SU-DHL-6 (cell line): Measurements from ENCODE around the gene CMSS1.

Experiments
- H2AFZ ChIP-seq: fragments of 200-600 bp; sonication (generic); 2 replicates; pipeline ENCODE4 v1.6.1; 2014; ENCODE audit warnings: low read depth, mild to moderate bottlenecking, moderate library complexity, mixed read lengths, antibody characterized with exemption, low read length; ENCODE audit not compliant: severe bottlenecking
- H3F3A ChIP-seq: fragments of 200-600 bp; shearing (Covaris generic); 2 replicates; pipeline ENCODE4 v1.6.0; 2016; ENCODE audit warnings: antibody characterized with exemption, mild to moderate bottlenecking; ENCODE audit not compliant: insufficient read depth
- H3K27ac ChIP-seq: fragments of 200-600 bp; sonication (generic); 2 replicates; pipeline ENCODE4 v1.5.1; 2016; ENCODE audit warnings: low read depth, mild to moderate bottlenecking, low read length, moderate library complexity, mixed read lengths
- H3K27me3 ChIP-seq: fragments of 200-600 bp; sonication (generic), shearing (Covaris generic); 2 replicates; pipeline ENCODE4 v1.6.0; 2014; ENCODE audit warnings: mild to moderate bottlenecking, low read length
- H3K36me3 ChIP-seq: fragments of 200-600 bp; sonication (generic); 2 replicates; pipeline ENCODE4 v1.6.1; 2014; ENCODE audit warnings: mild to moderate bottlenecking, low read length, mixed read lengths
- H3K4me2 ChIP-seq: fragments of 300-600, 200-600 bp; shearing (Covaris generic), sonication (generic); 2 replicates; pipeline ENCODE4 v1.6.0; 2014; ENCODE audit warnings: low read length, low read depth, mild to moderate bottlenecking; ENCODE audit not compliant: poor library complexity, severe bottlenecking
- H3K4me3 ChIP-seq: fragments of 200-600 bp; sonication (generic); 2 replicates; pipeline ENCODE4 v1.5.1; 2014; ENCODE audit warnings: antibody characterized with exemption, low read length, mild to moderate bottlenecking, mixed read lengths; ENCODE audit not compliant: insufficient read depth, poor library complexity, severe bottlenecking
- H3K79me2 ChIP-seq: fragments of 200-600 bp; sonication (generic); 2 replicates; pipeline ENCODE4 v1.6.1; 2014; ENCODE audit warnings: mild to moderate bottlenecking, low read length, moderate library complexity; ENCODE audit not compliant: insufficient read depth
- H3K9ac ChIP-seq: fragments of 200-600 bp; sonication (generic); 2 replicates; pipeline ENCODE4 v1.7.0; 2014; ENCODE audit warnings: mild to moderate bottlenecking, low read length
- H3K9me2 ChIP-seq: fragments of 200-600 bp; sonication (generic); replicated peaks from 2 replicates; pipeline ENCODE4 v1.6.1; 2014; ENCODE audit warnings: low read length; ENCODE audit not compliant: insufficient read depth
- H3K9me3 ChIP-seq: fragments of 200-600 bp; sonication (generic); 2 replicates; pipeline ENCODE4 v1.6.1; 2014; ENCODE audit warnings: low read length, mixed read lengths; ENCODE audit not compliant: insufficient read depth
- H4K20me1 ChIP-seq: fragments of 200-600 bp; sonication (generic); 2 replicates; pipeline ENCODE4 v1.6.1; 2014; ENCODE audit warnings: low read depth, mild to moderate bottlenecking, antibody characterized with exemption, low read length, moderate library complexity, mixed read lengths
- EZH2phosphoT487 ChIP-seq: fragments of 200-600 bp; sonication (generic), shearing (Covaris generic); conservative IDR thresholded peaks from 2 replicates; pipeline ENCODE4 v1.6.1; 2018; ENCODE audit warnings: mild to moderate bottlenecking, antibody characterized with exemption, low read length, moderate library complexity, mixed read lengths
- TF ChIP-seq, protein P1 (sequence below): fragments of 200-600 bp; sonication (generic); IDR thresholded peaks from one replicate; pipeline ENCODE4 v1.5.1; 2017; ENCODE audit warnings: antibody characterized with exemption, mild to moderate bottlenecking, low read length, moderate library complexity; ENCODE audit not compliant: insufficient read depth, poor library complexity, severe bottlenecking

Gene CMSS1

DNA sequence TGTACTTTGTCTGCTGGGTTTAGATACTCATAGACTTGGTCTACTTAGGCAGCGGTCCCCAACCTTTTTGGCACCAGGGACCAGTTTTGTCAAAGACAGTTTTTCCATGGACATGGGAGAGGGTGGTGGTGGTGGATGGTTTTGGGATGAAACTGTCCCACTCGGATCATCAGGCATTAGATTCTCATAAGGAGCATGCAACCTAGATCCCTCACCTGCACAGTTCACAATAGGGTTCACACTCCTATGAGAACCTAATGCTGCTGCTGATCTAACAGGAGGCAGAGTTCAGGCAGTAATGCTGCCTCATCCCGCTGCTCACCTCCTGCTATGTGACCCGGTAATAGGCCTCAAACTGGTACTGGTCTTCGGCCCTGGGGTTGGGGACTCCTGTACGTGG lies 45.3 kb downstream of the CMSS1 start:
- Histone ChIP-seq H3K27me3 (no peaks in the 10 kb centered on the region), H3K4me3 (no peak overlapping the region), H3K4me2 (no peak overlapping the region), H3K9me2 (no peaks in the 10 kb centered on the region), H3K36me3 (no peaks in the 10 kb centered on the region), H3K9ac (no peak overlapping the region), H2AFZ (no peak overlapping the region), H3K79me2 (no peaks in the 10 kb centered on the region), H3F3A (no peaks in the 10 kb centered on the region), H3K9me3 (no peaks in the 10 kb centered on the region), H4K20me1 (no peaks in the 10 kb centered on the region), H3K27ac (no peak overlapping the region)
- TF ChIP-seq EZH2phosphoT487: no peak
- TF ChIP-seq, protein P1, sequence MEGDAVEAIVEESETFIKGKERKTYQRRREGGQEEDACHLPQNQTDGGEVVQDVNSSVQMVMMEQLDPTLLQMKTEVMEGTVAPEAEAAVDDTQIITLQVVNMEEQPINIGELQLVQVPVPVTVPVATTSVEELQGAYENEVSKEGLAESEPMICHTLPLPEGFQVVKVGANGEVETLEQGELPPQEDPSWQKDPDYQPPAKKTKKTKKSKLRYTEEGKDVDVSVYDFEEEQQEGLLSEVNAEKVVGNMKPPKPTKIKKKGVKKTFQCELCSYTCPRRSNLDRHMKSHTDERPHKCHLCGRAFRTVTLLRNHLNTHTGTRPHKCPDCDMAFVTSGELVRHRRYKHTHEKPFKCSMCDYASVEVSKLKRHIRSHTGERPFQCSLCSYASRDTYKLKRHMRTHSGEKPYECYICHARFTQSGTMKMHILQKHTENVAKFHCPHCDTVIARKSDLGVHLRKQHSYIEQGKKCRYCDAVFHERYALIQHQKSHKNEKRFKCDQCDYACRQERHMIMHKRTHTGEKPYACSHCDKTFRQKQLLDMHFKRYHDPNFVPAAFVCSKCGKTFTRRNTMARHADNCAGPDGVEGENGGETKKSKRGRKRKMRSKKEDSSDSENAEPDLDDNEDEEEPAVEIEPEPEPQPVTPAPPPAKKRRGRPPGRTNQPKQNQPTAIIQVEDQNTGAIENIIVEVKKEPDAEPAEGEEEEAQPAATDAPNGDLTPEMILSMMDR: no peak

DNA sequence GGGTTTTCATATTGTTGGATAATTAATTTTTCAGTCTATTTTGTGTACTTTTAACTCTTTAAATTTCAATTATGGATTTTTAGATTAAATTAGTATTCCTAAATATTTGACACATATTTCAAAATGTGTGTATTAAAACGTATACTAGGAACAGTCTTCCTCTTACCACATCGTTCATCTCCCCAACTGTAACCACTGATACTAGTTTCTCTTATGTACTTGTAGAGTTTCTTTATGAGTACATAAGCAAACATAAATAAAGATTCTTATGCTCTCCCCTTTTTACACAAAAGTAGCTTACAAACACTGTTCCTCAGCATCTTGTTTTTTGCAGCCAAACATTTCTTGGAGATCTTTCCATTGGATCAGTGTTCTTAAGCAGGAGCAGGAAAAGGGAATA lies 45.9 kb downstream of the CMSS1 start:
- H2AFZ ChIP-seq: no peak overlapping the region
- no peak overlapping the region for H3K27ac ChIP-seq
- H3K4me3 ChIP-seq: no peak overlapping the region
- no peaks in the 10 kb centered on the region for H3K9me3 ChIP-seq
- no peaks in the 10 kb centered on the region for H3K9me2 ChIP-seq
- TF ChIP-seq, protein P1: no peak
- TF ChIP-seq EZH2phosphoT487: no peak
- no peaks in the 10 kb centered on the region for H3K36me3 ChIP-seq
- no peaks in the 10 kb centered on the region for H4K20me1 ChIP-seq
- H3K9ac ChIP-seq: no peak overlapping the region
- H3K4me2 ChIP-seq: no peak overlapping the region
- no peaks in the 10 kb centered on the region for H3K79me2 ChIP-seq
- H3K27me3 ChIP-seq: no peaks in the 10 kb centered on the region
- H3F3A ChIP-seq: no peaks in the 10 kb centered on the region

DNA sequence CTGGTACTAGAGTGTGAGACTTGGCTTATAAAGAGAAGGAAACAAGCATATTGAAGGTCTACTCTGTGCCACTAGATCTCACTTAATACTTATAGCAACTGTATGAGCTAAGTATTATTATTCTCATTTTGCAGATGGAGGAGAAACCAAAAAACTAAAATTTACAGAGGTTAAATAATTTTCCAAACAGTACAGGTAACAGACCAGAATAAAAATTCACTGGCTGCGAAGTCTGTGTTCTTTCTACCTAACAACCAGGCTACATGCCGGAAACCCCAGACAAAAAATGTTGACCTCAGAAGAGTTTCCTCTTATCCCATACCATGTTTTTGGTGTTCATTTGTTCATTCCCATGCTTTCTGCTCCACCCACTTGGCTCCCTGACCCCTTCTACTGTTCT lies 46.6 kb downstream of the CMSS1 start:
- Histone ChIP-seq H3K9me3 (no peaks in the 10 kb centered on the region), H4K20me1 (no peaks in the 10 kb centered on the region), H2AFZ (no peak overlapping the region), H3K9ac (no peak overlapping the region), H3K4me3 (no peak overlapping the region), H3K27me3 (no peaks in the 10 kb centered on the region), H3K27ac (no peak overlapping the region), H3K9me2 (no peaks in the 10 kb centered on the region), H3K36me3 (no peaks in the 10 kb centered on the region), H3K4me2 (no peak overlapping the region), H3F3A (no peaks in the 10 kb centered on the region), H3K79me2 (no peaks in the 10 kb centered on the region)
- TF ChIP-seq EZH2phosphoT487: no peak
- TF ChIP-seq, protein P1: no peak

DNA sequence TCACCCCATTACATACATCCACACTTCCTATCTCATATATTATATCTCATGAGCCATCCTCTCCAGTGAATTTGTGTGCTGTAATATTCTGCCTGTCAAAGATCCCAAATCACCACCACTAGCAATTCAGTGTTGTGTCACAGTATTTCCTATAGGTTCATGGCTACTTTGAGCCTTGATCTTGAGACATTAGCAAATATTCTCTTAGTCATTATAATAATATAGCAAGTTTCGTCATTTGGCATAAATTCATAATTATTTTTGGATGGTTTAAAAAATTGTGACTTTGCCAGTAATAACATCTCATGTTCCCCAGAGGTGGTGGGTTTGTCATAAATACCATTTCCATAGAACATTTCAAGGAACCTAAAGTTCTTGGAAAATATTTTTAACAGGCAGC lies 47.7 kb downstream of the CMSS1 start:
- Histone ChIP-seq H3K9ac (no peak overlapping the region), H3K9me2 (no peaks in the 10 kb centered on the region), H3K79me2 (no peaks in the 10 kb centered on the region), H3K4me3 (no peak overlapping the region), H3K4me2 (no peak overlapping the region), H3K27me3 (no peaks in the 10 kb centered on the region), H3F3A (no peaks in the 10 kb centered on the region), H3K9me3 (no peaks in the 10 kb centered on the region), H2AFZ (no peak overlapping the region), H3K36me3 (no peaks in the 10 kb centered on the region), H3K27ac (no peak overlapping the region), H4K20me1 (no peaks in the 10 kb centered on the region)
- no peak for TF ChIP-seq EZH2phosphoT487
- TF ChIP-seq, protein P1: no peak
